Gastroesophageal sphincter (tissue), 3 donors: ENCODE measurements around the gene THADA.

Source experiments
- POLR2A ChIP-seq, 2 donors: fragments of 450-650 bp; IDR thresholded peaks; one replicate each; pipeline ENCODE4 v1.6.1; 2017; ENCODE audit warnings: antibody characterized with exemption in 2 of 2, mild to moderate bottlenecking in 2 of 2, moderate library complexity in 1 of 2
- POLR2AphosphoS5 ChIP-seq: sonication (generic); formaldehyde crosslinking; IDR thresholded peaks from one replicate; pipeline ENCODE4 v1.6.1; 2017; ENCODE audit warnings: antibody characterized with exemption
- TF ChIP-seq, protein P1 (sequence below), 4 experiments: fragments of 200-600 bp in 2 of 4; fragments of 450-650 bp in 2 of 4; sonication (generic) in 1 of 4; IDR thresholded peaks; one replicate each; pipeline ENCODE4 v1.5.1; 2017 to 2019; ENCODE audit warnings: antibody characterized with exemption in 4 of 4, mild to moderate bottlenecking in 2 of 4, moderate library complexity in 2 of 4

DNA sequence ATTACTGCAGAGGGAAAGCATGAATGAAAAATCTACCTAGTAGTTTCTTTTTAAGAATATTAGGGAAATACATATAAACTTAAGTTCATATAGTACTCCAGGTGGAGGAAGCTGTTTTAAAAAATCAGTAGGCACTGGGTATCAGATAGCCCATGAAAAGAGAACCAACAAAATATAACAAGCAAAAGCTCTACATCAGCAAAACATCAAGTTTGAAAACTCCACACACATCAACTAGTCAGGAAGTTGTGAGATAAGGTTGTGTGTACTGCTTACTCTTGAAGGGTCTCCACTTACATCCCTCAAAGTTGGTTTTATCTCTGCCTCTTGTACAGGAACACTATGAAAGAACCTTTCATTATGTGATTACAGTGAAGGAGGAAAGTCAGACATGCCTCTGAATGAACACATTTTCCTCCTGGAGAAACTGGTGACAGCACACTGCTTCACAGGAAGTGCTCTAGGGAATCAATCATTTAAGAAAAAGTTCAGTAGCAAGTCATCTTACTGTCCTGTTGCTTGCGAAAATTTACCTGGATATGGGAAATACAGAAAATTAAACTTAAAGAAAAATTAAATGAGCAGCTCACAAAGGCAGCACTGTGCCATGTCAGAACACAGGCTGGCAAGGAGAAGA lies 57.7 kb downstream of the THADA start:
- TF ChIP-seq, protein P1, sequence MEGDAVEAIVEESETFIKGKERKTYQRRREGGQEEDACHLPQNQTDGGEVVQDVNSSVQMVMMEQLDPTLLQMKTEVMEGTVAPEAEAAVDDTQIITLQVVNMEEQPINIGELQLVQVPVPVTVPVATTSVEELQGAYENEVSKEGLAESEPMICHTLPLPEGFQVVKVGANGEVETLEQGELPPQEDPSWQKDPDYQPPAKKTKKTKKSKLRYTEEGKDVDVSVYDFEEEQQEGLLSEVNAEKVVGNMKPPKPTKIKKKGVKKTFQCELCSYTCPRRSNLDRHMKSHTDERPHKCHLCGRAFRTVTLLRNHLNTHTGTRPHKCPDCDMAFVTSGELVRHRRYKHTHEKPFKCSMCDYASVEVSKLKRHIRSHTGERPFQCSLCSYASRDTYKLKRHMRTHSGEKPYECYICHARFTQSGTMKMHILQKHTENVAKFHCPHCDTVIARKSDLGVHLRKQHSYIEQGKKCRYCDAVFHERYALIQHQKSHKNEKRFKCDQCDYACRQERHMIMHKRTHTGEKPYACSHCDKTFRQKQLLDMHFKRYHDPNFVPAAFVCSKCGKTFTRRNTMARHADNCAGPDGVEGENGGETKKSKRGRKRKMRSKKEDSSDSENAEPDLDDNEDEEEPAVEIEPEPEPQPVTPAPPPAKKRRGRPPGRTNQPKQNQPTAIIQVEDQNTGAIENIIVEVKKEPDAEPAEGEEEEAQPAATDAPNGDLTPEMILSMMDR (IDR thresholded peaks at IDR 0.05): no peak
- no peak for TF ChIP-seq POLR2AphosphoS5
- no peak for TF ChIP-seq POLR2A (IDR thresholded peaks at IDR 0.05)
